GM12878 (cell line): ENCODE measurements around the gene SUMF1. TPM values are rescaled to one million over a fixed set of nuclear protein-coding genes. Genes with fewer than 3 reads are reported as not detected.
A peak's percentile ranks its signal among the peaks of the same experiment; 100 is the strongest.

Source experiments
- ATAC-seq: fragments of 200-7000 bp; cut with Tn5 transposase; 3 replicates; pipeline ENCODE4 v1.9.1; 2020; ENCODE audit warnings: mild to moderate bottlenecking, moderate library complexity
- BruUV-seq: library from RNA; stranded (reverse); fragments of 400-500 nt; replicated peaks from 2 replicates; lab custom pipeline; 2021; lab: Mats Ljungman, UMichigan
- CTCF ChIA-PET: fragments of 300-600 bp; sonication (Branson Sonifier 250); formaldehyde crosslinking; extraction: SDS; loops from one replicate; lab custom pipeline; 2021; ENCODE audit warnings: inconsistent platforms; lab: Yijun Ruan, JAX
- POLR2A ChIA-PET: fragments of 350-600 bp; formaldehyde crosslinking; extraction: SDS; loops from one replicate; lab custom pipeline; 2021; ENCODE audit warnings: inconsistent platforms; lab: Charles Lee
- RAD21 ChIA-PET: fragments of 300-600 bp; sonication (Branson Sonifier 250); formaldehyde crosslinking; loops from one replicate; lab custom pipeline; 2023; ENCODE audit warnings: antibody characterized with exemption; ENCODE audit not compliant: unreplicated experiment; lab: Charles Lee
- SMC1A ChIA-PET: fragments of 300-600 bp; sonication (Branson Sonifier 250); formaldehyde crosslinking; loops from one replicate; lab custom pipeline; 2023; ENCODE audit not compliant: unreplicated experiment, uncharacterized antibody; lab: Charles Lee
- DNase-seq: peaks from one replicate; pipeline ENCODE4 v3.0.0-alpha.2; 2011; ENCODE audit warnings: low read depth, low spot score
- FAIRE-seq: peaks from 3 replicates; lab custom pipeline; 2011; peaks lifted over from hg19 to GRCh38; lab: Jason Lieb, UNC
- H2AFZ ChIP-seq: 2 replicates; pipeline ENCODE4 v1.6.0; 2011; ENCODE audit warnings: low read depth, low read length, control low read depth; ENCODE audit not compliant: control insufficient read depth
- H3K27ac ChIP-seq: 2 replicates; pipeline ENCODE4 v1.5.1; 2011; ENCODE audit warnings: control low read depth; ENCODE audit not compliant: control insufficient read depth, insufficient read depth
- H3K27me3 ChIP-seq, 2 experiments: replicated peaks in 1 of 2; 2 replicates each; pipeline versions ENCODE4 v1.6.0 to v1.6.1; 2011; ENCODE audit warnings: low read length in 1 of 2; ENCODE audit not compliant: control insufficient read depth in 2 of 2, insufficient read depth in 2 of 2
- H3K36me3 ChIP-seq, 2 experiments: 2 replicates each; pipeline ENCODE4 v1.5.1; 2011; ENCODE audit warnings: low read length in 1 of 2; ENCODE audit not compliant: control insufficient read depth in 2 of 2, insufficient read depth in 2 of 2
- H3K4me1 ChIP-seq: 2 replicates; pipeline ENCODE4 v1.6.1; 2011; ENCODE audit warnings: mild to moderate bottlenecking, low read length, moderate library complexity, mixed read lengths; ENCODE audit not compliant: control insufficient read depth, insufficient read depth
- H3K4me2 ChIP-seq: 2 replicates; pipeline ENCODE4 v1.6.0; 2011; ENCODE audit warnings: control low read depth; ENCODE audit not compliant: control insufficient read depth, insufficient read depth
- H3K4me3 ChIP-seq: fragments of 200-600 bp; sonication (generic); 2 replicates; pipeline ENCODE4 v1.5.1; 2016
- H3K79me2 ChIP-seq: 2 replicates; pipeline ENCODE4 v1.6.0; 2011; ENCODE audit warnings: low read length; ENCODE audit not compliant: control insufficient read depth, insufficient read depth
- H3K9ac ChIP-seq: 2 replicates; pipeline ENCODE4 v1.8.0; 2011; ENCODE audit warnings: low read length, control low read depth, mixed read lengths; ENCODE audit not compliant: control insufficient read depth, insufficient read depth
- H3K9me3 ChIP-seq: replicated peaks from 3 replicates; pipeline ENCODE4 v1.5.1; 2011; ENCODE audit warnings: mild to moderate bottlenecking, low read length; ENCODE audit not compliant: control insufficient read depth, insufficient read depth
- H4K20me1 ChIP-seq: 2 replicates; pipeline ENCODE4 v1.6.0; 2011; ENCODE audit not compliant: control insufficient read depth, insufficient read depth
- CHD1 ChIP-seq: IDR thresholded peaks from 2 replicates; pipeline ENCODE4 v1.6.1; 2012; ENCODE audit warnings: low read depth, low read length, improper control_type of control experiment
- ETV6 ChIP-seq, 2 experiments: fragments of 450-650 bp in 1 of 2; IDR thresholded peaks in 1 of 2; conservative IDR thresholded peaks in 1 of 2; 2 replicates each; pipeline ENCODE4 v1.6.1; 2014; ENCODE audit warnings: antibody characterized with exemption in 1 of 2, borderline replicate concordance in 1 of 2, low read depth in 1 of 2, mild to moderate bottlenecking in 1 of 2, moderate library complexity in 1 of 2
- GATAD2B ChIP-seq: fragments of 450-650 bp; conservative IDR thresholded peaks from 2 replicates; pipeline ENCODE4 v1.6.1; 2017; ENCODE audit warnings: low read depth, mild to moderate bottlenecking, moderate library complexity
- KAT2A ChIP-seq: conservative IDR thresholded peaks from 2 replicates; pipeline ENCODE4 v1.6.1; 2011; ENCODE audit warnings: low read depth, low read length; ENCODE audit not compliant: control insufficient read depth
- MXI1 ChIP-seq: fragments of 150-350 bp; IDR thresholded peaks from 2 replicates; pipeline ENCODE4 v1.6.1; 2011; ENCODE audit warnings: low read depth, mild to moderate bottlenecking, inconsistent platforms, low read length, improper control_type of control experiment
- POU2F2 ChIP-seq: IDR thresholded peaks from 3 replicates; pipeline ENCODE4 v1.6.1; 2011; ENCODE audit warnings: low read depth, mild to moderate bottlenecking, low read length, borderline replicate concordance
- RELB ChIP-seq: fragments of 450-650 bp; IDR thresholded peaks from 2 replicates; pipeline ENCODE4 v1.6.1; 2017; ENCODE audit warnings: low read depth, mild to moderate bottlenecking, moderate library complexity
- SMAD1 ChIP-seq: fragments of 450-650 bp; IDR thresholded peaks from 2 replicates; pipeline ENCODE4 v1.6.1; 2018; ENCODE audit warnings: mild to moderate bottlenecking, low read depth; ENCODE audit not compliant: partially characterized antibody
- WRNIP1 ChIP-seq: IDR thresholded peaks from 2 replicates; pipeline ENCODE4 v1.6.1; 2011; ENCODE audit warnings: low read depth, low read length, improper control_type of control experiment, borderline replicate concordance
- ZBTB33 ChIP-seq: fragments of 450-650 bp; IDR thresholded peaks from 2 replicates; pipeline ENCODE4 v1.6.1; 2017; ENCODE audit warnings: mild to moderate bottlenecking
- ZBTB4 ChIP-seq: fragments of 450-650 bp; formaldehyde crosslinking; IDR thresholded peaks from 2 replicates; pipeline ENCODE4 v1.4.0; 2022; ENCODE audit warnings: mild to moderate bottlenecking, moderate library complexity
- ZNF274 ChIP-seq: IDR thresholded peaks from one replicate; pipeline ENCODE4 v1.8.0; 2011; ENCODE audit not compliant: insufficient read length, insufficient read depth
- WGBS: methylation state at CpG from one replicate; pipeline ENCODE4 v1.1.6; 2016; ENCODE audit warnings: low lambda C conversion rate; ENCODE audit not compliant: insufficient replicate concordance, insufficient coverage; ENCODE audit errors: missing lambda C conversion rate; 5-methylcytosine and 5-hydroxymethylcytosine counted together
- in situ Hi-C: fragments of 300-500 bp; cut with MboI; formaldehyde crosslinking; loops from 9 replicates; pipeline ENCODE4 v1.14.3; 2018; ENCODE audit warnings: mixed read lengths
- intact Hi-C: fragments of 100-400 bp; cut with micrococcal nuclease; formaldehyde crosslinking; loops from one replicate; pipeline ENCODE4 v1.14.2; 2022; ENCODE audit not compliant: unreplicated experiment
- polyA plus RNA-seq, 11 experiments: library from polyadenylated mRNA; depleted of rRNA in 4 of 11; unstranded in 6 of 11; stranded (reverse) in 5 of 11; fragments of >200 nt; fragmentation: Nextera tagmentation in 4 of 11; fragmentation: Illumina TruSeq in 1 of 11; extraction: Ambion mirVana in 4 of 11; extraction: Trizol in 1 of 11; gene quantifications; 1 replicate in 1 of 11; 2 replicates in 10 of 11; pipeline versions ENCODE4 v1.2.1 to v1.2.3, GENCODE V29; 2011 to 2016; ENCODE audit warnings: inconsistent platforms in 2 of 11, missing spikeins in 2 of 11, low read depth in 1 of 11
- total RNA-seq, 4 experiments: library from RNA; depleted of rRNA in 3 of 4; stranded (reverse); fragments of >200 nt in 3 of 4; fragmentation: Illumina TruSeq in 1 of 4; extraction: Trizol in 1 of 4; gene quantifications; 2 replicates each; pipeline versions ENCODE4 v1.2.1 to v1.2.3, GENCODE V29; 2013 to 2021
- TF ChIP-seq, protein P1 (sequence below): fragments of 150-350 bp; IDR thresholded peaks from 2 replicates; pipeline ENCODE4 v1.6.1; 2016; ENCODE audit warnings: low read depth, low read length

Gene SUMF1
- total and polyA plus RNA-seq, 10 of the 15 experiments (the other 5 are each of a cell fraction or from before 2014, with no cell fraction given): 3.2 to 14.3 (median 8.5) TPM

GRCh38 chr3:4411236-4411635, 55.8 kb downstream of the SUMF1 start:
- Histone ChIP-seq H3K9me3 (no peaks in the 10 kb centered on the region; the same call in 2 of the 3 replicates), H3K4me3 (no peak overlapping the region), H3K27ac (no peak overlapping the region), H4K20me1 (no peaks in the 10 kb centered on the region), H3K4me2 (no peak overlapping the region), H3K9ac (no peak overlapping the region), H3K36me3 (no peaks in the 10 kb centered on the region; a peak in 1 of 4 replicates), H3K79me2 (no peaks in the 10 kb centered on the region), H2AFZ (no peak overlapping the region), H3K4me1 (peaks cover 18% of the 10 kb centered on the region), H3K27me3 (no peaks in the 10 kb centered on the region)
- ChIA-PET RAD21 (interaction anchor here (0.8 to 2.5 kb wide), 2 partner anchors 15 to 357 kb away, joined by 3 to 11 read pairs; no protein-coding TSS in a partner anchor), SMC1A (interaction anchor here (0.6 to 2.0 kb wide), 5 partner anchors 10 to 82 kb away, joined by 3 to 9 read pairs (median 3); partner anchors contain the start of gene ITPR1), CTCF (interaction anchor here (0.7 to 1.2 kb wide), 2 partner anchors 27 to 222 kb away, joined by 3 read pairs; no protein-coding TSS in a partner anchor), POLR2A (interaction anchor here (1.7 to 2.6 kb wide), 2 partner anchors 15 to 82 kb away, joined by 4 to 8 read pairs; partner anchors contain the start of gene ITPR1)
- WGBS: 37% methylated on average over 1 of the region's 1 CpG
- FAIRE-seq (no peak), DNase-seq (no peak), ATAC-seq (peak; percentile 45)
- in situ Hi-C loops (no loop called here), intact Hi-C loops (no loop called here)
- no TSS peak for BruUV-seq
- TF ChIP-seq, protein P1, sequence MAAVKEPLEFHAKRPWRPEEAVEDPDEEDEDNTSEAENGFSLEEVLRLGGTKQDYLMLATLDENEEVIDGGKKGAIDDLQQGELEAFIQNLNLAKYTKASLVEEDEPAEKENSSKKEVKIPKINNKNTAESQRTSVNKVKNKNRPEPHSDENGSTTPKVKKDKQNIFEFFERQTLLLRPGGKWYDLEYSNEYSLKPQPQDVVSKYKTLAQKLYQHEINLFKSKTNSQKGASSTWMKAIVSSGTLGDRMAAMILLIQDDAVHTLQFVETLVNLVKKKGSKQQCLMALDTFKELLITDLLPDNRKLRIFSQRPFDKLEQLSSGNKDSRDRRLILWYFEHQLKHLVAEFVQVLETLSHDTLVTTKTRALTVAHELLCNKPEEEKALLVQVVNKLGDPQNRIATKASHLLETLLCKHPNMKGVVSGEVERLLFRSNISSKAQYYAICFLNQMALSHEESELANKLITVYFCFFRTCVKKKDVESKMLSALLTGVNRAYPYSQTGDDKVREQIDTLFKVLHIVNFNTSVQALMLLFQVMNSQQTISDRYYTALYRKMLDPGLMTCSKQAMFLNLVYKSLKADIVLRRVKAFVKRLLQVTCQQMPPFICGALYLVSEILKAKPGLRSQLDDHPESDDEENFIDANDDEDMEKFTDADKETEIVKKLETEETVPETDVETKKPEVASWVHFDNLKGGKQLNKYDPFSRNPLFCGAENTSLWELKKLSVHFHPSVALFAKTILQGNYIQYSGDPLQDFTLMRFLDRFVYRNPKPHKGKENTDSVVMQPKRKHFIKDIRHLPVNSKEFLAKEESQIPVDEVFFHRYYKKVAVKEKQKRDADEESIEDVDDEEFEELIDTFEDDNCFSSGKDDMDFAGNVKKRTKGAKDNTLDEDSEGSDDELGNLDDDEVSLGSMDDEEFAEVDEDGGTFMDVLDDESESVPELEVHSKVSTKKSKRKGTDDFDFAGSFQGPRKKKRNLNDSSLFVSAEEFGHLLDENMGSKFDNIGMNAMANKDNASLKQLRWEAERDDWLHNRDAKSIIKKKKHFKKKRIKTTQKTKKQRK: no peak
- TF ChIP-seq KAT2A: no peak
- TF ChIP-seq GATAD2B: no peak
- no peak for TF ChIP-seq SMAD1
- no peak for TF ChIP-seq RELB
- TF ChIP-seq ZNF274: no peak
- no peak for TF ChIP-seq MXI1
- no peak for TF ChIP-seq WRNIP1
- no peak for TF ChIP-seq ZBTB33
- TF ChIP-seq POU2F2: no peak
- TF ChIP-seq CHD1: no peak
- no peak for TF ChIP-seq ETV6 (conservative IDR thresholded peaks at IDR 0.05 in 1 of 2, IDR thresholded peaks at IDR 0.05 in 1 of 2; ENCODE audit: borderline replicate concordance in 1 of 2, low read depth in 1 of 2)
- no peak for TF ChIP-seq ZBTB4 (CRISPR knock-in tag)
